ENCODE measurements around the gene C2. TPM values are rescaled to one million over a fixed set of nuclear protein-coding genes. Genes with fewer than 3 reads are reported as not detected.
"Not testable (repeated sequence)": the region's sequence is repeated elsewhere in the genome, so short reads cannot be mapped to it uniquely, and the experiment has no call there.

C2 gene
- total RNA-seq, 1 donor from 2014 or later, result 2.9 TPM

- no peaks in the 10 kb centered on the region for H3K27me3 ChIP-seq
- no peaks in the 10 kb centered on the region for H3K9me3 ChIP-seq
- intact Hi-C loops (cut with DNase I), result loop anchor here (10.0 kb wide), 1 partner anchor 996 kb away; no protein-coding TSS in a partner anchor
These were observed 51.3 kb downstream of the C2 start for GRCh38 chr6:31978831-31979230.

GRCh38 chr6:31979238-31979898 is 51.9 kb downstream of the C2 start:
- peaks cover 4% of the 10 kb centered on the region for H3K4me1 ChIP-seq
- H3K27ac ChIP-seq, result no peak overlapping the region
- no peaks in the 10 kb centered on the region for H3K9me3 ChIP-seq
- no peak for TF ChIP-seq POLR2AphosphoS5 (IDR thresholded peaks at IDR 0.05; ENCODE audit: insufficient read depth in 1 of 2, low read depth in 1 of 2)
- TF ChIP-seq POLR2A (IDR thresholded peaks at IDR 0.05), result no peak
- TF ChIP-seq CTCF (IDR thresholded peaks at IDR 0.05), result no peak
- intact Hi-C loops (cut with DNase I), result loop anchor here (10.0 kb wide), 1 partner anchor 995 kb away; no protein-coding TSS in a partner anchor
- no peaks in the 10 kb centered on the region for H3K36me3 ChIP-seq
- no peak overlapping the region for H3K4me3 ChIP-seq
- no peak for DNase-seq (ENCODE audit: extremely low spot score in 2 of 2)
- no peaks in the 10 kb centered on the region for H3K27me3 ChIP-seq

More at GRCh38 chr6:31978831-31979230, 51.3 kb downstream of the C2 start:
- no peak overlapping the region for H3K27ac ChIP-seq
- no peaks in the 10 kb centered on the region for H3K36me3 ChIP-seq
- H3K4me1 ChIP-seq, result peaks cover 9% of the 10 kb centered on the region
- TF ChIP-seq POLR2AphosphoS5 (IDR thresholded peaks at IDR 0.05; ENCODE audit: insufficient read depth in 1 of 2, low read depth in 1 of 2) (no peak), CTCF (IDR thresholded peaks at IDR 0.05) (no peak), POLR2A (IDR thresholded peaks at IDR 0.05) (no peak)
- no peak overlapping the region for H3K4me3 ChIP-seq
- DNase-seq (ENCODE audit: extremely low spot score in 2 of 2), result no peak

- H3K27me3 ChIP-seq; H3K27ac ChIP-seq; H3K4me1 ChIP-seq; DNase-seq (ENCODE audit: extremely low spot score in 2 of 2); H3K36me3 ChIP-seq; H3K9me3 ChIP-seq; H3K4me3 ChIP-seq; intact Hi-C loops (cut with DNase I): not testable (repeated sequence)
These were observed 52.8 kb downstream of the C2 start for GRCh38 chr6:31980195-31980876.

GRCh38 chr6:31980998-31981397 is 53.5 kb downstream of the C2 start:
- intact Hi-C loops (cut with DNase I); H3K4me3 ChIP-seq; H3K36me3 ChIP-seq; H3K27ac ChIP-seq; H3K9me3 ChIP-seq; H3K4me1 ChIP-seq; H3K27me3 ChIP-seq; DNase-seq (ENCODE audit: extremely low spot score in 2 of 2): not testable (repeated sequence)

- H3K9me3 ChIP-seq; intact Hi-C loops (cut with DNase I): not testable (repeated sequence)
These were observed 54.2 kb downstream of the C2 start, which contains the start of gene C4A for GRCh38 chr6:31981744-31982143. Gene C4A (plus strand): TSS chr6:31982057. CDS start chr6:31982108, 51 bp downstream.

GRCh38 chr6:31989363-31989762 is 61.8 kb downstream of the C2 start:
- H3K27me3 ChIP-seq; H3K27ac ChIP-seq; intact Hi-C loops (cut with DNase I); H3K9me3 ChIP-seq; H3K4me3 ChIP-seq; H3K4me1 ChIP-seq; H3K36me3 ChIP-seq; DNase-seq (ENCODE audit: extremely low spot score in 2 of 2): not testable (repeated sequence)

More at GRCh38 chr6:31981744-31982143, 54.2 kb downstream of the C2 start, which contains the start of gene C4A:
- H3K27ac ChIP-seq; DNase-seq (ENCODE audit: extremely low spot score in 2 of 2); H3K36me3 ChIP-seq; H3K27me3 ChIP-seq; H3K4me3 ChIP-seq; H3K4me1 ChIP-seq: not testable (repeated sequence)

GRCh38 chr6:31994421-31994820 is 66.9 kb downstream of the C2 start:
- H3K9me3 ChIP-seq; H3K27ac ChIP-seq; H3K4me3 ChIP-seq; DNase-seq (ENCODE audit: extremely low spot score in 2 of 2); H3K27me3 ChIP-seq; H3K36me3 ChIP-seq; intact Hi-C loops (cut with DNase I); H3K4me1 ChIP-seq: not testable (repeated sequence)

MicroRNAs encoded within 50 kb of the gene (microRNA counts, 767-probe panel; counts per million panel counts)
- microRNA hsa-miR-1236, result 238 to 261 counts per million in 2 donors

Small RNA genes within 50 kb of the gene (microRNA-seq; reads per million reads assigned to microRNA genes)
- not detected for gene MIR1236 (ENCODE audit: borderline number of aligned reads, borderline replicate concordance)

Small RNA genes within 50 kb of the gene (small RNA-seq; reads per million reads assigned to genes)
- gene AL645922.1, result not detected

Other genes with a start within 250 kb of the C2 start
- gene LY6G5C, start 246.7 kb upstream of the C2 start, total RNA-seq, result 1.7 TPM
- 53.0 TPM for gene ABHD16A, start 224.4 kb upstream of the C2 start, total RNA-seq
- gene LY6G6F, start 220.9 kb upstream of the C2 start, total RNA-seq, result not detected
- not detected for gene LY6G6D, start 212.4 kb upstream of the C2 start, total RNA-seq
- gene LY6G6C, start 206.0 kb upstream of the C2 start, total RNA-seq, result not detected
- not detected for gene MPIG6B, start 204.3 kb upstream of the C2 start, total RNA-seq
- gene DDAH2, start 198.4 kb upstream of the C2 start, total RNA-seq, result 108 TPM
- 250 TPM for gene CLIC1, start 191.2 kb upstream of the C2 start, total RNA-seq
- 11.0 TPM for gene MSH5, start 187.7 kb upstream of the C2 start, total RNA-seq
- not detected for gene SAPCD1, start 165.1 kb upstream of the C2 start, total RNA-seq
- 0.74 TPM for gene VWA7, start 150.4 kb upstream of the C2 start, total RNA-seq
- gene VARS1, start 132.0 kb upstream of the C2 start, total RNA-seq, result 39.8 TPM
- gene LSM2, start 120.8 kb upstream of the C2 start, total RNA-seq, result 51.6 TPM
- 0.98 TPM for gene HSPA1L, start 112.4 kb upstream of the C2 start, total RNA-seq
- 345 TPM for gene HSPA1A, start 112.2 kb upstream of the C2 start, total RNA-seq
- 466 TPM for gene HSPA1B, start 100.0 kb upstream of the C2 start, total RNA-seq
- gene NEU1, start 64.9 kb upstream of the C2 start, total RNA-seq, result 26.0 TPM
- 5.9 TPM for gene SLC44A4, start 48.7 kb upstream of the C2 start, total RNA-seq
- 45.2 TPM for gene EHMT2, start 30.0 kb upstream of the C2 start, total RNA-seq
- gene ZBTB12, start 25.6 kb upstream of the C2 start, total RNA-seq, result 1.7 TPM
- 9.6 TPM for gene CFB, start 18.4 kb downstream of the C2 start, total RNA-seq
- gene NELFE, start 31.3 kb downstream of the C2 start, total RNA-seq, result 100 TPM
- gene SKIC2, start 31.5 kb downstream of the C2 start, total RNA-seq, result 35.4 TPM
- 15.5 TPM for gene DXO, start 44.4 kb downstream of the C2 start, total RNA-seq
- 31.4 TPM for gene C4A, start 54.3 kb downstream of the C2 start, total RNA-seq
- gene C4B, start 87.1 kb downstream of the C2 start, total RNA-seq, result 23.1 TPM
- 9.3 TPM for gene CYP21A2, start 110.7 kb downstream of the C2 start, total RNA-seq
- 207 TPM for gene TNXB, start 181.6 kb downstream of the C2 start, total RNA-seq
- 76.6 TPM for gene ATF6B, start 200.5 kb downstream of the C2 start, total RNA-seq
- gene FKBPL, start 202.6 kb downstream of the C2 start, total RNA-seq, result 2.7 TPM
- gene PRRT1, start 224.2 kb downstream of the C2 start, total RNA-seq, result 8.8 TPM
- gene PPT2, start 226.4 kb downstream of the C2 start, total RNA-seq, result 31.9 TPM
- 13.3 TPM for gene EGFL8, start 236.9 kb downstream of the C2 start, total RNA-seq
- 35.1 TPM for gene AGPAT1, start 248.4 kb downstream of the C2 start, total RNA-seq

Data from vagina (tissue), 2 donors.